GM21423 (cell line): Measurements from ENCODE around the gene IL17B.

Source experiments
- ATAC-seq: cut with Tn5 transposase; IDR thresholded peaks from one replicate; pipeline ENCODE4 v1.9.1; 2021; ENCODE audit warnings: mild to moderate bottlenecking, moderate library complexity; ENCODE audit not compliant: unreplicated experiment

Gene IL17B

GRCh38 chr5:149363358-149363757 is 15.7 kb downstream of the IL17B start:
- no peak for ATAC-seq

GRCh38 chr5:149362541-149362940 is 16.6 kb downstream of the IL17B start:
- no peak for ATAC-seq

- no peak for ATAC-seq
These were observed 18.8 kb downstream of the IL17B start for GRCh38 chr5:149360272-149360671.

GRCh38 chr5:149358868-149359495 is 20.1 kb downstream of the IL17B start:
- ATAC-seq = no peak

- peak; percentile 3 for ATAC-seq
These were observed 20.8 kb downstream of the IL17B start for GRCh38 chr5:149358294-149358651.

GRCh38 chr5:149357370-149358293 is 21.5 kb downstream of the IL17B start, which contains the start of gene PCYOX1L:
PCYOX1L (plus strand) TSS chr5:149358046; CDS start chr5:149358069, 23 bp downstream.
- ATAC-seq = peak; percentile 100

GRCh38 chr5:149356391-149356790 is 22.7 kb downstream of the IL17B start:
- no peak for ATAC-seq

GRCh38 chr5:149355688-149356087 is 23.4 kb downstream of the IL17B start:
- ATAC-seq = no peak

GRCh38 chr5:149353911-149354310 is 25.2 kb downstream of the IL17B start:
- ATAC-seq = no peak

GRCh38 chr5:149352169-149352568 is 26.9 kb downstream of the IL17B start:
- ATAC-seq = no peak

- no peak for ATAC-seq
These were observed 29.7 kb downstream of the IL17B start for GRCh38 chr5:149349382-149349781.

- ATAC-seq = no peak
These were observed 30.6 kb downstream of the IL17B start for GRCh38 chr5:149348518-149348917.

- peak; percentile 2 for ATAC-seq
These were observed 33.2 kb downstream of the IL17B start for GRCh38 chr5:149345892-149346222.

- peak; percentile 96 for ATAC-seq
These were observed 33.8 kb downstream of the IL17B start, which contains the start of gene GRPEL2 for GRCh38 chr5:149345147-149345891. GRPEL2 (plus strand) TSS chr5:149345499; CDS start chr5:149345540, 41 bp downstream.

GRCh38 chr5:149344151-149344550 is 34.9 kb downstream of the IL17B start:
- no peak for ATAC-seq

- peak; percentile 30 for ATAC-seq
These were observed 37.2 kb downstream of the IL17B start for GRCh38 chr5:149341876-149342275.

- ATAC-seq = no peak
These were observed 38.2 kb downstream of the IL17B start for GRCh38 chr5:149340920-149341319.

GRCh38 chr5:149338364-149338763 is 40.7 kb downstream of the IL17B start:
- ATAC-seq = no peak

GRCh38 chr5:149337736-149338135 is 41.4 kb downstream of the IL17B start:
- no peak for ATAC-seq

GRCh38 chr5:149333711-149334443 is 45.2 kb downstream of the IL17B start:
- no peak for ATAC-seq

- no peak for ATAC-seq
These were observed 50.9 kb downstream of the IL17B start for GRCh38 chr5:149328177-149328576.
